Measurements from ENCODE around the gene IL18R1.

The IL18R1 gene

GRCh38 chr2:102396012-102396411 lies 40.4 kb downstream of the IL18R1 start:
- in situ Hi-C loops (cut with MboI; ENCODE audit: low sequenced_read_pairs, unreplicated experiment) = no loop called here
- TF ChIP-seq, protein P1, sequence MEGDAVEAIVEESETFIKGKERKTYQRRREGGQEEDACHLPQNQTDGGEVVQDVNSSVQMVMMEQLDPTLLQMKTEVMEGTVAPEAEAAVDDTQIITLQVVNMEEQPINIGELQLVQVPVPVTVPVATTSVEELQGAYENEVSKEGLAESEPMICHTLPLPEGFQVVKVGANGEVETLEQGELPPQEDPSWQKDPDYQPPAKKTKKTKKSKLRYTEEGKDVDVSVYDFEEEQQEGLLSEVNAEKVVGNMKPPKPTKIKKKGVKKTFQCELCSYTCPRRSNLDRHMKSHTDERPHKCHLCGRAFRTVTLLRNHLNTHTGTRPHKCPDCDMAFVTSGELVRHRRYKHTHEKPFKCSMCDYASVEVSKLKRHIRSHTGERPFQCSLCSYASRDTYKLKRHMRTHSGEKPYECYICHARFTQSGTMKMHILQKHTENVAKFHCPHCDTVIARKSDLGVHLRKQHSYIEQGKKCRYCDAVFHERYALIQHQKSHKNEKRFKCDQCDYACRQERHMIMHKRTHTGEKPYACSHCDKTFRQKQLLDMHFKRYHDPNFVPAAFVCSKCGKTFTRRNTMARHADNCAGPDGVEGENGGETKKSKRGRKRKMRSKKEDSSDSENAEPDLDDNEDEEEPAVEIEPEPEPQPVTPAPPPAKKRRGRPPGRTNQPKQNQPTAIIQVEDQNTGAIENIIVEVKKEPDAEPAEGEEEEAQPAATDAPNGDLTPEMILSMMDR (IDR thresholded peaks at IDR 0.05; ENCODE audit: borderline replicate concordance, control extremely low read depth, extremely low read depth, insufficient read depth, missing control alignments) = no peak
- DNase-seq (ENCODE audit: low spot score) = no peak

- no peak for DNase-seq (ENCODE audit: low spot score)
- in situ Hi-C loops (cut with MboI; ENCODE audit: low sequenced_read_pairs, unreplicated experiment) = no loop called here
- TF ChIP-seq, protein P1 (IDR thresholded peaks at IDR 0.05; ENCODE audit: borderline replicate concordance, control extremely low read depth, extremely low read depth, insufficient read depth, missing control alignments) = no peak
Measured at GRCh38 chr2:102397209-102397608, 41.6 kb downstream of the IL18R1 start.

DNA sequence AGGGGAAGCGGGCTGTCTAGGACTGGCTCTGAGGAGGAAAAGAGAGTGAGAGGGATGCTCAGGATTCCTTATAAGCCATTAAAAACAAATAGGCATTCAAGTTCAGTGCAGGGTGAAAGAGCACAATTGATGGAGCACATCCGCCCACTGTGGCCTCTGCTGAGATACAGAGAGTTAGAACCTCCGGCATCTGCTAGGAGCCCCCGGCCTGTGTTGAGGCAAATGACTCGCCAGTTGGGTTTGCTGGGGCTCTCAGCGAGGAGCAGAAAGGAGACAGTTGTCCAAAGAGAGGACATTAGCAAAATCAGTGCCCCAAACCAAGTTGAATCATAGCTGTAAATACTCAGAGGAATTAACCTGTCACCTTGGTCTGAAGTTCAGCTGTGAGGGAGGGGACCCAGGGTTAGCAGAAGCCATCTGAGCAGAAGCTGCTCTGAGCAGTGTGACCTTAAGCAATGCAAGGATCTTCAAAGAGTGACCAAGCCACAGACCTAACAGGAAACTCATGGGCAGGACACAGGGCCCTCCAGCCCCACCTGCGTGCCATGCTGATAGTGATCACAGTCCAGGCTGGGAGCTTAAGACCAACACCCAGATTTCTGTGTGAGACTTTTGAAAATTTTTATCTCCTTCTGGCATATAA lies 44.0 kb downstream of the IL18R1 start:
- TF ChIP-seq, protein P1 (IDR thresholded peaks at IDR 0.05; ENCODE audit: borderline replicate concordance, control extremely low read depth, extremely low read depth, insufficient read depth, missing control alignments) = no peak
- in situ Hi-C loops (cut with MboI; ENCODE audit: low sequenced_read_pairs, unreplicated experiment) = no loop called here
- DNase-seq (ENCODE audit: low spot score) = no peak

DNA sequence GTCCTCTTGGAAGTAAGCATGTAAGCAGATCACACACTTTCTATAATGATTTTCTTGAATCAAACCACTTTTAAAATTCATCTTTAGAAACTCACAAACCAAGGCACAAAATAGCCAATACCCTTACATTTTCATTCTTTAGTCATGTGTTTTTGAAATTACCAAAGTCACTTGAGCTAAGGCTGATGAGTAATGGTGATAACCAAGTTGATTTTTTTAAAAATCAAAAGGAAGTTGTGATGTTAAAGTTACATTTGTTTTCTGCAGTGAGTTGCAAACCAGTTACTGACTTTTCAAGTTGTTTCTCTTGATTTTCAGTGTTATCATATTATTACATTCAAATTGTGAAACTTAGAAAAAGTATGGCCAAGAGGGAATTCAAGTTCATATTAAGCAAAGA lies 45.9 kb downstream of the IL18R1 start:
- TF ChIP-seq, protein P1 (IDR thresholded peaks at IDR 0.05; ENCODE audit: borderline replicate concordance, control extremely low read depth, extremely low read depth, insufficient read depth, missing control alignments) = no peak
- DNase-seq (ENCODE audit: low spot score) = no peak
- in situ Hi-C loops (cut with MboI; ENCODE audit: low sequenced_read_pairs, unreplicated experiment) = no loop called here

DNA sequence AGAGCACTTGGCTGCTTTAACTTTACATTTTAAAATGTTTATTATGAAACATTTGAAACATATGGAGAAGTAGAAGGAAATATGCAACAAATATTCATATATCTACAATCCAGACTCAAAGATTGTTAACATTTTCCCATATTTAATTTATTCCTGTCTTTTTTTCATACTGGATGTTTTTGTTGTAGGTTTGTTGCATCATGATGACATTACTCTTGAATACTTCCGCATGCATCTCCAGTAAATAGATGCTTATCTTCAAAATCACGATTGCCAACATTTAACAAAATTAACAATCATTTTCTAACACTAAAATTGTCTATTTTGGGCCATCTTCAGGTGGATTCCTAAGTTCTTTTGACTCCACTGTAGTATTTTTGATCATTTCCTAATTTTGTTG lies 46.3 kb downstream of the IL18R1 start:
- in situ Hi-C loops (cut with MboI; ENCODE audit: low sequenced_read_pairs, unreplicated experiment) = no loop called here
- TF ChIP-seq, protein P1 (IDR thresholded peaks at IDR 0.05; ENCODE audit: borderline replicate concordance, control extremely low read depth, extremely low read depth, insufficient read depth, missing control alignments) = no peak
- no peak for DNase-seq (ENCODE audit: low spot score)

DNA sequence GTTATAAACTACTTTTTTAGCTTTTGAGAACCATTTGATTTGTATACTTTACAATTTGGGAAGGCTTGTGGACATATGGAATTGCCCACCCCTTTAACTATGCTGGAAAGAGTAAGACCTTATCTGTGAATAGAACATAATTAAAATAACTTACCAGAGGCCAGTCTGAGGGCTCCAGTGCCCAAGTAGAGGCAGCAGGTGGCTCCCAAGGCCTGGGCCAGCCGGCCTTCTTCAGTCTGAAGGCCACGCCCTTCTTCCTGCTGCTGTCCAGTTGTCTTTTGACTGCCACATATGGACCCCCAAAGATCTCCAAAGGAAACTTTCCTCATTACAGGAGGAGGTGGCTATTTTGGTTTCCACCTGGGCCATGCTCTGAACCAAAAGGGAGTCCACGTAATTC lies 55.4 kb downstream of the IL18R1 start:
- in situ Hi-C loops (cut with MboI; ENCODE audit: low sequenced_read_pairs, unreplicated experiment) = no loop called here

More for the DNA sequence above, 55.4 kb downstream of the IL18R1 start:
- TF ChIP-seq, protein P1 (IDR thresholded peaks at IDR 0.05; ENCODE audit: borderline replicate concordance, control extremely low read depth, extremely low read depth, insufficient read depth, missing control alignments) = no peak
- DNase-seq (ENCODE audit: low spot score) = no peak

Measured in GM13976 (cell line).